GM23248 (cell line): ENCODE measurements around the gene STRIP1.

Source experiments
- EZH2 ChIP-seq: fragments of 200-600 bp; sonication (generic); IDR thresholded peaks from 2 replicates; pipeline ENCODE4 v1.6.1; 2018; ENCODE audit warnings: antibody characterized with exemption, mild to moderate bottlenecking; ENCODE audit not compliant: insufficient read depth, poor library complexity, severe bottlenecking
- EZH2phosphoT487 ChIP-seq: fragments of 200-600 bp; sonication (generic); IDR thresholded peaks from 2 replicates; pipeline ENCODE4 v1.6.1; 2018; ENCODE audit warnings: antibody characterized with exemption, moderate library complexity, mild to moderate bottlenecking, low read depth; ENCODE audit not compliant: insufficient read depth

GRCh38 chr1:110056776-110057175 is 22.4 kb downstream of the STRIP1 start:
- TF ChIP-seq EZH2 = no peak
- TF ChIP-seq EZH2phosphoT487 = no peak
